Hematopoietic multipotent progenitor cell (in vitro differentiated cells): ENCODE data around the gene RASGRP1. TPM values are rescaled to one million over a fixed set of nuclear protein-coding genes. Genes with fewer than 3 reads are reported as not detected.

Experiments used
- DNase-seq, 3 donors: peaks; one replicate each; pipeline ENCODE4 v3.0.0-alpha.2; 2011 to 2015; ENCODE audit warnings: low read depth in 2 of 3, low spot score in 2 of 3
- total RNA-seq: library from RNA; depleted of rRNA; stranded (reverse); fragments of >200 nt; gene quantifications from one replicate; pipeline ENCODE4 v1.2.3, GENCODE V29; 2012

Gene RASGRP1
- total RNA-seq, 1 donor: 2.7 TPM

DNA sequence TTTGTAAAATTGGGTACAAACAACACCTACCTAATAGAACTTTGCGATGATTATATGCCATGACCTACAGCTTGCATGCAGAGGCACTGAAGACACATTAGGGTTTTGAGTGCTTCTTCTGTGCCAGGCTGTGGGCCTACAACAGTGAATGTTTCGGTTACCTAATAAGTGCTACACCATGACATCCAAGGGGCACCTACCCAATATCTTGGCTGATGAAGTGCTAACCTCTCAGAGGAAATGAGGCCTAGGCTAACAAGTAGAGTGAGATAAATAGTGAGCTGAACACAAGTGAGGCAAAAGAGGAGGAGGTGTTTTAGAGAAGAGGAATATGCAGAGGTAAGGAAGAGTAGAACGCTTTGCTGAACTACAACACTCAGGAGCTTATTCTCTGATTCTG is 12.2 kb upstream of the RASGRP1 start:
- DNase-seq: no peak

DNA sequence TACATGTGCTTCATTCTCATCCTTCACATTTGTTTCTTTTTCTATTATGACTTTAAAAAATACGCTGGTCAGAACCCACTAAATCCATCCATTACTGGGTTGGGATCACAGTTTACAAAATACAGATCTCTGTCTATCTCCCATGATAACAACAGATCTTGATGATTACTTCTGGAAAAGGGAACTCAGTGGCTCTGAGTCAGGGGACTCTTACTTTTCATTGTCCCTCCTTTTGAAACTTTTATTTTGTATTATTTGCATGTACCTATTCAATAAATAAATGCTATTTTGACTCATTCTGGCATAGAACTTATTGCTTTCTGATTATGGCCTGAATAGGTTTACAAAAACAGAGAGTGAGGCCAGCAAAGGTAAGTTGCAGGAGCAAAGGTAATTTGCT is 11.6 kb upstream of the RASGRP1 start:
- DNase-seq: no peak

DNA sequence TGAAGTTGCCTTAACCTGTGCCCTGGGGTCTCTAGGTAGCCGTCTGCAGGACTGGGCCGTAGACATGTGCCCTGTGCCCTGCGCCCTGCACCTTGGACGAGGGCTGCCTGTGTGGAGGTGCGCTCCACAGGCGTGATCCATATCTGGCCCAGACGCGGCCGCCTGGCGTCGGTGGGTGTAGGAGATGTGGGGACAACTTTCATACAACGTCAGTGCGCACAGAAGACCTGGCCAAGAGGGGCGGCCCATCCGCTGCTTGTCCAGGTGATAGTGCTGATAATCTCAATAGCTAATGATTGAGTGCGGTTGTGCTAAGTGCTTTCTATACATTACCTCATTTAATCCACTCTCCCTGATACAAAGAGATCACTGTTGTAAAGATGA is 665 bp upstream of the RASGRP1 start:
- DNase-seq: no peak

DNA sequence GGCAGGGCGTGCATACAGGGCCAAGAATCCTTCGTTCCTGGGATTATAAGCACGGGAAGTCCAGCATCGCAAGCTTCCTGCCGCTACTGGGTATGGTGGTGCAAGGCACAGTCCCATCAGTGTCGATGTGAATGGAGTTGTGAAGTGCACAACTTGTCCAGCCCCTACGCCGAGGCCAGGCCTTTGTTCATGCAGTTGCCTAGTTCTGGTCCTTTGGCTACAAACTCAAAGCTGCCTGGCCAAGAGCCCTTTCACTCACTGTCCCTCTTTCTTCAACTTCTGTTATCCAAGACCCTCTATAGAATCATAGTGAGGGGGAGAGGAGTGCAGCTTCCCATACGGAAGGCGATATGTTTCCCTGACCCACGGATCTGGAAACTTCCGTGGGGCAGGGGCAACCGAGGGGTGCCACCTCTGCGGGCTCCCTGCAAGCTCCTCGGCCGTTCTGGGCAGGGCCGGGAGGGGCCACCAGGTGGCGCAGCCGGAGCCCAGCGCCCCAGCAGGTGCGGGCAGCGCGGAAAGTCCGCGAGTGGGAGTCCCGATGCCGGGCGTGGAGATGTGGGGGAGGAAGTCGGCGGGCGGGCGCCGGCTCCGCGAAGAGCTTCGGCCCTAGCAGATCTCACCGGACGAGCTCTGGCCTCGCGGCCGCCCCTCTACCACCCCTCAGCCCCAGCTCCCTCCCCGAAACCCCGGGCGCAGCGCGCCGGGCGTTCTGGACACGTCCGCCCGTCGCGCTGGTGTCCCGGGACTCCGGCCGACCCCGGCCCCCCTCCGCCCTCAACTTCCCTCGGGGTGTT is 693 bp downstream of the RASGRP1 start:
- peak; percentile 70 to 76 (median 73) for DNase-seq

DNA sequence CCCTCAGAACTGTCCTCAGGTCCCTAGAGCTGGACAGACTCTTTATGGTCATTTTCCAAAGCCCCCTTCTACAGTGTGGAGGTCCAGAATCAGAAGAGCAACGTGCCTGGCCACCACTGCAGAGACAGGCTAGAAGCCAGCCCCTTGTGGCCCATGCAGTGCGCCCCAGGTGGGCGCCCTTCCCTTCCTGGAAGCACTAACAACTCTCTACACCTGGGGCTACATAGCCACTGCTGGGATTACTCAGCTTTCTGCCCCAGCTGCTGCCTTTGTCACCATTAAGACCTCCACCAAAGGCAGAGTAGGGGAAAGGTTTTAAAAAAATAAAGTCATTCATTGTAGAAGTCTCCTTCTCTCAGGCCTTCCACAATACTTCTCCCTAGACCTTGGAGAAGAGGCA is 2.3 kb downstream of the RASGRP1 start:
- DNase-seq: no peak

DNA sequence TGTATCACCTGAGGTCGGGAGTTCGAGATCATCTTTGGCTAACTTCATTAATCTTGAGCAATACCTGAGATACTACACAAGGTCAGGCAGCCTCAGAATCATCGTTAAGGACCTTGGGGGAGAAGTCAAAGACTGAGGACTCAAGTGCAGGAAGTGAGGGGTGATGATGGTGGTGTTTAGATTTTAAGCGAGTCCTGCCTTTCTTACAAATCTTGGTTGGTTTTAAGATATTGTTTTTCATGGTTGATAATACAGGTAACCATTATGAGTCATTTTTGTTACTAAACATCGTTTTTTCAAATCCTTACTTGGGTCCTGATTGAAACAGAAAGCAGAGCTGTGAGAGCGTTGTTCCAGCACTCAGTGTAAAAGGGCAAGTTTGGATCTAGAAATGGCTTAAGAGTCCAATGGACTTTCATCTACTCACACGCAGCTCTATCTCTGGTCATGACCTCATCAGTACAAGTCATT is 4.1 kb downstream of the RASGRP1 start:
- no peak for DNase-seq

DNA sequence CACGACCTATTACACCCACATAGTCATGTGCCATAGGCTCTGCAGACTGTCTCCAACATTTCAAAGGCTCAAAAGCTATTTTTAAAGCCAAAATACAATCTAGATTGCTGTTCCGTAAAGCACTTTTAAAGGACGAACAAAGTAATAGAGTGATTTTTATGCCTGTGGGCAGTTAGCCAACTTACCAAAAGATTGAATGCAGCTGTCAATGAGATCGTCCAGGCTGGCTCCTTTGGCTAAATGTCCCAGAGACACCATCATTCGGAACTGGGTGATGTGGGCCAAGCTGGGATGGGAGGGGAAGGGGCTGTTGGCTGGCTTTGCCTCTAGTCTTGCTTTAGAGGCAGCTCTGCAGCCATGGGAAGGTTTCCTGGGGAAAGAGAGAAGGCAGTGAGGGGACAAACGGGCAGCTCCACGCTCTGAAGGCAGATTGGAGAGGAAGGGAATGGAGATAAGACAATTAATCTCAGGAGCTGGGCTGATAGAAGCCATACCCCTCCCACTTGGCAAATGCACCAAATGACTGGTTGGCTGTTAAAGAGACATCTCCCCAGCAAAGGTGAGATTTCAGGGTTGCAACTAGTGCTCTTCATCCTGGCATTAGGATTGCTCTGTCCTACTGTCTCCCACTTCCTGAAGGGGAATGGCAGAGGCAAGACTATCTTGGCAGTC is 4.8 kb downstream of the RASGRP1 start:
- DNase-seq: no peak

DNA sequence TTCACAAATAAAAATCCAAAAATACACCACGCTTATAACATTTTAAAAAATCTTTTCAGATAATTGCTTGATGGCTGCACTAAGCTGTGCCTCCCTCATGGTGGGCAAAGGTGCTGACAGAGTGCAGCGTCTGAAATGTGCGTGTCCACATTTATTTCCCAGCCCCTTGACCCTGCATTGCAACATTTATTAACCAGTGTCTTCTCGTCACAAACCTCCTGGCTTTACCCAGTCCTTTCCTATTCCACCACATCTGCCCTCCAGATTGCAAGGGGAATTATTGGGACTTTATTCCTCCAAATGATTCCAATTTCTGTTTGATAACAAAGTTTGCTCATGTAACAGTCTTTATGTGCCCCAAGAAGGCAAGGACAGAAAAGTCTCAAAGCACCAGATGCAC is 5.5 kb downstream of the RASGRP1 start:
- DNase-seq: no peak

DNA sequence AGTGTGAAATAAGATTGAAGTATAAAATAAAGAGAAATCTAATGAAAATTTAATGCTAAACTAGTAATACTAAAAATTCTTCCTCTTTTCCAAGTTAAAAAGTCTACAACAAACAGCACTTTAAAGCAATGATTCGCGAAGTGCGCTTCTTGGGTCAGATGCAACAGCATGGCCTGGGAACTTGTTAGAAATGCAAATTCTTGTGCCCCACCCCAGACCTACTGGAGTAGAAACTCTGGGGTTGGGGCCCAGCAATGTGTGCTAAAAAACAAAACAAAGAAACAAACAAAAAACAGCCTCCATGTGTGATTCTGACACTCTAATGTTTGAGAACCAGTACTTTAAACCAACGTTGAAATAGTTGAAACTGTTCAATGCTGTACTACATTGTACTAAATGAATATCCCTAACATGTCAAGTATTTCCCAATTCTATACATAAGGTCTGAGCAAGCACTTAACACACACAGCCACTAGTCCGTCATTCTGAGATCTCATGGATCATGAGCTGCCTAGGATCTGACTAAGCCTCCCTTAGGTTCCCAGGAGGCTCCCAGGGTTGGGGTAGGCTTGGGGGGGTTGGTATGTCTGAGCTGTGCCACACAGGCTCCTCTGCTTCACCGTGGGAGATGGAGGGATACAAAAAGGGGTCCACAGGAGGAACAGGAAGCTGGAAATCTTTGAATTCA is 6.1 kb downstream of the RASGRP1 start:
- DNase-seq: no peak

DNA sequence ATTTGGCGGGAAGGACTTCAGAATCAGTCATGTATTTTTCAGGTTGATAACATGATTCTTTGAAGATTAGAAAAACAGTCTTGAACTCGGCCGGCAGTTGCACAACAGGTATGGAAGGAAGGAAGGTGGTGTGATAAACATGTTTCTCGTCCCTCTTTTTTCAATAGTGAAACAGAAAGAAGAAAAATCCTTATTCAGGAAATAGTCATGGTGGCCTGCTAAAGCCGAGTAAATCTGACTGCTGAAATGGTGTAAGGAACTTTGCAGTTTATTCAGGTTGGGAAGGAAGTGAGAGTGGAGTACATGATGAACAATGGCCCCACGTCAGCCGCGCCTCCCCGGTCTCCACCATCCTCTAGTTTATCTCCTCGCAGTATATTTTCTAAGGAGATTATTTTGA is 6.7 kb downstream of the RASGRP1 start:
- DNase-seq: peak in 1 of 3 donors; percentile 37

DNA sequence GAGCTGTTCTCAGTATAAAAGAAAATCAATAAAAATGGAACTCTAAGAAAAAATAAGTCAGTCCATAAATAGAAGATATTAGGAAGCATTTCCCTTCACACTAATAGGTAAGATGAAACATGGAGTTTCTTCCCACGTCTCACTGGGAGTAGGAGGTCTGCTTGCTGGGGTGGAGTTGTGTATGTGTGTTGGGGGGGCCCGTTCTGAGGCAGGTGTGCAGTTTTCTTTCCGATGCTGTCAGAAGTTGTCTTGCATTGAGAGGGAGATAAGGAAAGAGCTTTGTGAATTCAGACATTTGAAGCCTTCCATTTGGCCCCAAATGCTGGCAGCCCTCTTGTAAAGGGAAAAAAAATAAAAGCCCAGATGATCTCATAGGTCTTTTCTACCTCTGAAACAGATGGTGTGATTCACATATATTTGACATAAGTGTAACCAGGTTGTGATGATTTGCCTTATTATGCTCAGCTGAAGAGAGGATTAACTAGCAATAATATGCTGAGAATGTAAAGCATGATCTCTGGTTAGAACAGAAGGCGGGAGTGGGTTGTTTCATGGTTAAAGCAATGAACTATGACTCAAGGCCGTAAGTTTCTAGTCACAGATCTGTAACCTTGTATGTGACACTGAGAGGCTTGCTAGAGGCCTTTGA is 8.8 kb downstream of the RASGRP1 start:
- no peak for DNase-seq

DNA sequence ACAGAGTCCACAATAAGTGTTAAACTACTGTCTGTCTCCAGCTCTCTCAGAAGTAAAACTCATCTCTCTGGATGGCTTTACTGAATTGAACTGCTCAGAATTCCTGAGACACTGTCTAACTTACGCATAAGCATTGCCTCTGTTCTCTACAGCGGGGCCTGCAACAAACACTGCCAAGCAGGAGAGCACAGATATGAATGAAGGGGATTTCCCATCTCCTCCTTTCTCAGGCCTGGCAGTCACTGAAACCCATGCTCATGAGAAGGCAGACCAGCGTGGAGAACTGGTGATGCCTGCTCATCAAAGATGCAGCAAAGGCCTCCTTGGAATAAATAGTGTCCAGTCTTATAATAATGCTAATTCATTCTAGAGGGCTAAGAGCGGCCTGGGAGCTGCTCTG is 10.3 kb downstream of the RASGRP1 start:
- DNase-seq: peak in 1 of 3 donors; percentile 11

DNA sequence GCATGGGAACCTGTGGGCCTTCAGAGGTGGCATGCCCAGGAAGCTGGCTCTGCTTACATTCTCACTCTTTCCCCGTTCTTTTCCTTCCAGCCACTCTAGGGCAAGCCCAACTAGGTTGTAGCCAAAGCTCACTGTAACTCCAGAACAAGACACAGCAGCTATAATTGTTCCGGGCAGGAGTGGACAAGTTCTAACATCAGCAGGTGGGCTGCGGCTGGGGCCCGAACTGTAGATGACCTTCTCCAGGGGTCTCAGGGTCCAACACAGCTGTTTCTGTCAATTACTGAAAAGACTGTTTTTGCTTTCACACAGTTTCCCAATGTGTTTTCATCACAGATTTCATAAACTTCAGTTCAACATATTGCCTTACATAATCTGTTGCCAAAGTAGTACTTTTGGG is 11.5 kb downstream of the RASGRP1 start:
- DNase-seq: no peak

DNA sequence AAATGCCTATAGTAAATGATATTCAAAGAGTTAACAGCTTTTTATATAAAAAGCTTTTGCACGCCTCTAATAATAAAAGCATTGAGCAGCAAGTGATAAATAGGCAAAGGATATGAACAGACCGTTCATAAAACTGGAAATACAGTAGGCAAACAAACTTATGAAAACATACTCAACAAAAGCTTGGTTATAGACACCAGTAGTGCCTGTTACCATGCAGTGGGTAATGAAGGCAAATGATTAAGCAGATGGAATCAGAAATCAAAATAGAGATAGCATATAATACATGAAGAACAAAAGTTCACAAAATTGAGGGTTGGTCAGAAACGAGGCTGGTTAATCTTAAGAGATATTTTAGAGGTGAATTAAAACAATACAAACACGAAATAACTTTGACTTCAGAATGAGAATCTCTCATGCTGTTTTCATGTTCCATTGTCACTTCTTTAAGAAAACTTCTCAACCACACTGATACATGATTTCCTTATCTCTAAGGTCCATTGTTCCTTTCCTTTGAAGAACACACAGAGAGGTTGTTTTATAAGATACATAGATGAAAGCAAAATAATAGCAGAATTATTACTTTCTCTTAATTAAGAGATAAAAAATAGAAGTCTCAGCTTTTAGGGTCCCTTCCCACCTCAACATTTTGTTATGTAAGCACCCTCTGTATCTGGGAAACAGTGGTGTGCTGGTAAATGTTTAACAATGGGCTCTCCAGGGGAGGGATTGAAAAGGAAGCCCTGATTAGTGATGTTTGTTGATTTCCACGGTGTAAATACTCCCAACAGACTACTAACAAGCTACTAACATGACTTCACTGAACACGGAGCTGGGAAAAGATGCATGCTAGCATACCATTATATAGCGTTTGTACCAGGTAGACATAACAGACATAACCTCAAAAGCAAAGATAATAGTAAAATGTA is 12.6 kb downstream of the RASGRP1 start:
- no peak for DNase-seq

DNA sequence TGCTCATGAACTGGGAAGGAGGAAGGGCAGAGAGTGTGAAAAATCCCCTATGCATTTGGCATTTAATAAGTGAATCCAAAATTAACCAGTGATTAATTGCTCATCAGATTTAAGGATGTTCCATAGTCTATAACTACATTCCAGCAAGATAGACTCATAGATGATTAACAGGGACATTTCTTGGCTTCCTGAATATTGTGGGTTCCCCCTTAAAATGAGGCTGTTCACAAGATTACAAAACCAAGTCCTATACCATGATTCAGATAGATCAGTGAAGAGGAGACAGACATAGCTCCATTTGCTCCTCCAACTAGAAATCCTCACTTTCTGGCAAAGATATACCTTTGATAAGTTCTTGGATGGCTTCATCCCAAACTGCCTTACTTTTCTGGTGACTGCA is 15.4 kb downstream of the RASGRP1 start:
- DNase-seq: no peak

DNA sequence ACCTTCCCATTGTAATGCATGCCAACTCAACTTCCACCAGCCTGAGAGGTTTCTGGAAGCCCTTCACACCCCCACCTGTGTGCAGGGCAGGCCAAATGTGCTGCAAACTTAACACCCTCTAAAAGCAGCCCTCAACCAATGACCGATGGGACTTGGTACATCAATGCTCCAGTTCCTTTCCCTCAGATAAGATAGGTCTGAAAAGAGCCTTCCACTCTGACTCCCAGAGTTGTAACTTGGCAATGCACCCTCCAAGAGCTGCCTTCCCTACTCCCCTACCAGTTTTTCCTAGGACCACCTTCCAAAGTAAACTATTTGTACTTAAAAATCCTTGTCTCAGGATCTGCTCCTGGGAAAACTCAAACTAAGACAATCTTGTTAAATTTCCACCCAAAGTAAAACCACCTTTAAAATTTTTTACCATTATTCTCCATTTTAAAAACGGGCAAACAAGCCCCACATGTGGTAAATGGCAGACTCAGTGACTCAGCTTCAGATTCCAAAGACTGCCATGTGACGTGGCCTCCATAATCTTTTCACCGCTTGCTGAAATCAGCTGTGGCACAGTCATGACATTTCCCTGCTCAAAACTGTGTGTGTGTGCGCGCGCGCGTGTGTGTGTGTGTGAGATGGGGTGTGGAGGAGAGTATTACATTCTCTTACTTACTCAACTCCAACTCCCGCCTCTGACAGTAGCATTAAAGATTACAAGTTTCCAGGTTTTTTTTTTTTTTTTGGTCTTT is 17.2 kb downstream of the RASGRP1 start:
- DNase-seq: no peak

DNA sequence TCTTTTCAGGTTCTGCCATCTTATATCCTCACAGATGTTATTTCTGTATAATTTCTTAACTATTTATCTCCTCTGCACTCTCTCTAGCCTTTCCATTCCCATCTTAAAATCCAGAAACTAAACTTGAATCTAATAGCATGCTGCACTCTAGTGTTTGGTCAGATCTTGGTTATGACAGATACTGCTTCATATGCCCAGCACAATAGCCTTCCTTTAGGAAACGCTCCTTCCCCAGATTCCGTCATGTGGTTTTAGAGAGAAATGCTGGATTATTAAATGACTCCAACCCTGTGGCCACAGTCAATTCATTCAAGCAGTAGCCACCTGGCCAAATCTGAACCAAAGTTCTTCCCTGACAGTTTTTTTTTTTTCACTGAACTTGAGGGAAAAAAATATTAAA is 19.4 kb downstream of the RASGRP1 start:
- no peak for DNase-seq

DNA sequence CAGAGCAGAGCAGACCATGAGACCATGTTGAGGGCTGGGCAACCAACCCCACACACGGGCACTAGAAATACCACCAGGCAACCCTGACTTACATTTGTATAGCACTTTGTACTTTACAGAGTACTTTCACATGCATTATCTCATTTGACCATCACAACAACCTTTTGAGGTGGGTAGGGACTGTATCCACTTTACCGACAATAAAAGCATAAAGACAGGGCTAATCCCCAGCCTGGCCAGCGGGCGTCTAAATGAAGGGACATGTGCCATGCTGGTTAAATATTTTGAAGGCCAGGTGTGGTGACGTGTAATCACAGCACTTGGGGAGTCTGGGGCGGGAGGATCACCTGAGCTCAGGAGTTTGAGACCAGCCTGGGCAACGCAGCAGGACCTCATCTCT is 23.6 kb downstream of the RASGRP1 start:
- DNase-seq: no peak

DNA sequence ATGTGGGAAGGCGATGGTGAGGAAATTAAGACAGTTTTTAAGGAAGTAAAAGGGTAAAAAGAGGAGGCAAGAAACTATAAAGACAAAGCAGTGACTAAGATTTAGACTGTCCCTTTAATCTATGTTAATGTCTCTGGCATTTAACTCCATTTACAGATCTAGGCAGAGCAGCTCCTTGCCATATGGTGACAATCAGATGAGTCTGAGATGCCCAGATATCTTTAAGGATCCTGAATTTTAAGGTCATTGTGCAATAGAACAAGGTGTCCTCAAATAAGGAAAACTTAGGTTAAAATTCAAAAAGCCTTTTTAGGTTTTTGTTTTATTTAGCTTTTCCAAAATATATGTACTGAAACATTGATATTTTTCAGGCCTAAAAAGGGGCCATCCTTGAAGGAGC is 24.1 kb downstream of the RASGRP1 start:
- no peak for DNase-seq

DNA sequence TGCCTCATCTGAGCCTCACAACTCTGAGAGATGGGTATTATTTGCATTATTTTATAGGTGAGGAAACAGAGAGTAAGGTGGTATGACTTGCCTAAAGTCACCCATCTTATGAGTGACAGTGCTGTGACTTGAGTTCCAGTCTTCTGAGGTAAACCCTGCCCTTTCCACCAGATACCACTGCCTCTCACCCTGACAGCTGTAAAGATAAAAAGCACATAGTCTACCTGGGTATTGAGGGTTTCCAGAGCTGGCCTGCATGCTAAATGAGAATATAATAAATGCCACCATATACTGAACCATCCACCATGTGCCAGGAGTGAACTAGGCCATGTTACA is 25.6 kb downstream of the RASGRP1 start:
- DNase-seq: no peak
